Ecto neural progenitor cell (in vitro differentiated cells): ENCODE measurements around the gene TJP3.
"Not testable (repeated sequence)": the region's sequence is repeated elsewhere in the genome, so short reads cannot be mapped to it uniquely, and the experiment has no call there.

ENCODE experiments used
- DNase-seq: peaks from one replicate; pipeline ENCODE4 v3.0.0-alpha.2; 2018; ENCODE audit warnings: low spot score

TJP3 gene

DNA sequence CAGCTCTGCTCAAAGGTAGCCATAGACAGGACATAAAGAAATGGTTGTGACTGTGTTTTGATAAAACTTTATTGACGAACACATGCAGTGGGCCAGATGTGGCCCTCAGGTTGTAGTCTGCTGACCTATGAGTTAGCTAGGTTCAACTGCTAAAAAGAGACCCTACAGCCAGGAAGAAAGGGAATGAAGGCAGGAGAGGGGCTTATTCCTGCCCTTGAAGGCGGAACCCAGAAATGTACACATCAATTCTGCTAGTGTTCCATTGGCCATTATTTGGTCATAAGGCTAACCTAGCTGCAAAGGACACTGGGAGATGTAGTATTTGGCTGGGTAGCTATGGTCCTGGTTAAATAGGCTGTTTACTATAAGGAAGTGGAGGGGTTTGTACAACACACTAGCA lies 35.3 kb downstream of the TJP3 start:
- DNase-seq = no peak

DNA sequence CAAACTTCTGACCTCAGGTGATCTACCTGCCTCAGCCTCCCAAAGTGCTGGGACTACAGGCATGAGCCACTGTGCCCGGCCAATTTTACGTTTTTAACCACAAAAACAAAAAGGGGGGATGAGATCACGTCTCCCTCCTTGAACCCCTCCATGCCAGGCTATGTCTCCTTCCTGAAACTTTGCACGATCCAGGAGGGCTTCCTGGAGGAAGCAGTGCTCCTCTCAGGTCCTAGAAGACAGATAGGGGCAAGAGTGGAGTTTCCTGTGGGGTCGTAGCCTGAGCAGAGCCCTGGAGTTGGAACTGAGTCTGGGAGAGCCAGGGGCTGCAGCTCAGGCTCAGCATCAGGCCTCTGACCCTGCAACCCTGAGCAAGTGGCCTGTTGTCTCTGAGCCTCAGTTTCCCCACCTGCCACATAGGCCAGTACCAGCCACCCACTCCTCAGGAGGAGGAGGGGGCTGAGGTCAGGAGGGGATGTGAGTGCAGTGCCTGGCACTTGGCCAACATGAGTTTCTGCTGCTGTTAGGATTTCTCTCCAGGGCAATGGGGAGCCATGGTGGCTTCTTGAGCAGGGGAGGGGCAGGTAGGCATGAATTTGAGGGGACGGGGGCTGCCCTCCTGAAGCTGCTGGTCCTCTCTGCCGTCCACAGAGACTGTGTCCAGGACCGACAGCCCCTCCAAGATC lies 37.3 kb downstream of the TJP3 start:
- no peak for DNase-seq

DNA sequence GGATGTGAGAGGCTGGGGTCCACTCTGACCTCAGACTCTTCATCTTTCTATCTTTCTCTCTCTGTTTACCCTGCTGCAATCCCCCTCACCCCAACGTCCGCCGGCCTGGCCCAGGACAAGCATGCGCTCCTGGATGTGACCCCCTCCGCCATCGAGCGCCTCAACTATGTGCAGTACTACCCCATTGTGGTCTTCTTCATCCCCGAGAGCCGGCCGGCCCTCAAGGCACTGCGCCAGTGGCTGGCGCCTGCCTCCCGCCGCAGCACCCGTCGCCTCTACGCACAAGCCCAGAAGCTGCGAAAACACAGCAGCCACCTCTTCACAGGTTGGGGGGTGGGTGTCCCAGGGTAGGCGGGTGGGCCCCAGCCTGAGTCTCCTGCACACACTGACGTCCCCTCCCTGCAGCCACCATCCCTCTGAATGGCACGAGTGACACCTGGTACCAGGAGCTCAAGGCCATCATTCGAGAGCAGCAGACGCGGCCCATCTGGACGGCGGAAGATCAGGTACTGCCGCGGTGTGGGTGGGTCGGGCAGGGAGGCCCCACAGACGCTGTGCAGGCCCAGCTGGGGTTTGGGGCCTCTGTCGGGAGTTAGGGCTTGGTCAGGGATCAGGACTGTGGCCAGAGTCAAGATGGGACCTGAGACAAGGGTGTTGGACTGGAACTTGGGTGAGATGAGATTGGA lies 38.3 kb downstream of the TJP3 start:
- DNase-seq = no peak

DNA sequence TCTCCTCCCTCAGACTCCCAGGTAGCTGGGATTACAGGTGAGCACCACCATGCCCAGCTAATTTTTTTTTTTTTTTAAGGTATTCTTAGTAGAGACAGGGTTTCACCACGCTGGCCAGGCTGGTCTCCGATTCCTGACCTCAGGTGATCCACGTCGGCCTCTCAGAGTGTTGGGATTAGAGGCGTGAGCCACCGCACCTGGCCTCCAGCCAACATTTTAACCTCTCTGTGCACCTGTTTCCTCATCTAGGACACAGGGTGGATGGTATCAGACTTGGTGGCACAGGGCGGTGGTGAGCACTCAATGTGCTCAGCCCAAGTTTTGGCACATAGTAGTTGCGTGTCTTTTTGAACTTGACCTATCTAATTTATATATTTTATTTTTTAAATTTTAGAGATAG lies 40.8 kb downstream of the TJP3 start:
- no peak for DNase-seq

DNA sequence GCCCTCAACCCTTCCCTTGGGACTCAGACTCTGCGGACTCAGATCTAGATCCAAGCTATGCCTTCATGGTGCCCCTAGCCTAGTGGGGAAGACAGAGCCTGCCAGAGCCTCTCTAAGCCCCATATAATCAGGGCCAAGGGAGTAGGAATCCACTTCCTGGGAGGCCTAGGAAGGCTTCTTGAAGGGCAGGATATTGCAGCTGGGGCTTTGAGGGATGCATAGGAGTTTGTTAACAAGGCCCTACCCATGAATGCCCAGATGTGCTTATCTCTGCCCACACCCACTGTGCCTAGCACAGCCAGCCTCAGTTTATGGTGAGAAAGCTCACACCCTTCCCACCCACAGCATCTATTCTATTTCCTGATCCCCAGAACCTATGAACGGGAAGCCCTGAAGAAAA lies 42.0 kb downstream of the TJP3 start:
- DNase-seq = no peak

DNA sequence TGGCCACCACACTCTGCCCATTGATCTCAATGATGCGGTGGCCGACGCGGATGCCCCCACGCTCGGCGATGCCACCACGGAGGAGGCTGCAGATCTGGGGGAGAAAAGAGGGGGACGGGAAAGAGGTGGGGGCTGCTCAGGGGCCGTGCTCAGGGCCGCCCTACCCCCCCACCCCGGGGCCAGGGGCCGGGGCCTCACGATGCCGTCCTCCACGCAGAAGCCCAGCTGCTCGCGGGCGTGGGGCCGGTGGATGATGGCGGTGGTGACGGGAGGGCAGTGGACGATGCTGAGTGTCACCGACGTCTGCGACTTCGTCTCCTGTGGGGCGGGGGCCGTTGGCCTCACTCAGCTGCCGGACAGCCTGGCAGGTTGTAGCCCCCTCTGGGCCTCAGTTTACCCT lies 43.1 kb downstream of the TJP3 start:
- no peak for DNase-seq

DNA sequence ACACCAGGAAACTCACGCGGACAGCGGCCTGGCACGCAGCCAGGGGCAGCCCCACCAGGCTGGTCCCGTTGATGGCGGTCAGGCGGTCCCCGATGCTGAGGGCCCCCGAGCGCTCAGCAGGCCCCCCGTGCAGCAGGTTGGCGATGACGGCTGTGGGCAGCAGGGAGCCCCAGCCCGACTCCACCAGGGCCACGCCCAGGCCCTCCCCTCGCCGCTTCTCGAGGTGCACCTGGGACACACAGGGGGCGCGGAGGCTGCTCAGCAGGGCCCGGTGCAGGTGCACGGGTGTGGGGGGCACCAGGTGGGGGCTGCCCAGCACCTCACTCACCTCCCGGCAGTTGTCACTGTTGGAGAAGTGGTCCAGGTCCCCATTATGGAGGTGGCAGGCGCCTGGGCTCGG lies 44.3 kb downstream of the TJP3 start:
- no peak for DNase-seq

DNA sequence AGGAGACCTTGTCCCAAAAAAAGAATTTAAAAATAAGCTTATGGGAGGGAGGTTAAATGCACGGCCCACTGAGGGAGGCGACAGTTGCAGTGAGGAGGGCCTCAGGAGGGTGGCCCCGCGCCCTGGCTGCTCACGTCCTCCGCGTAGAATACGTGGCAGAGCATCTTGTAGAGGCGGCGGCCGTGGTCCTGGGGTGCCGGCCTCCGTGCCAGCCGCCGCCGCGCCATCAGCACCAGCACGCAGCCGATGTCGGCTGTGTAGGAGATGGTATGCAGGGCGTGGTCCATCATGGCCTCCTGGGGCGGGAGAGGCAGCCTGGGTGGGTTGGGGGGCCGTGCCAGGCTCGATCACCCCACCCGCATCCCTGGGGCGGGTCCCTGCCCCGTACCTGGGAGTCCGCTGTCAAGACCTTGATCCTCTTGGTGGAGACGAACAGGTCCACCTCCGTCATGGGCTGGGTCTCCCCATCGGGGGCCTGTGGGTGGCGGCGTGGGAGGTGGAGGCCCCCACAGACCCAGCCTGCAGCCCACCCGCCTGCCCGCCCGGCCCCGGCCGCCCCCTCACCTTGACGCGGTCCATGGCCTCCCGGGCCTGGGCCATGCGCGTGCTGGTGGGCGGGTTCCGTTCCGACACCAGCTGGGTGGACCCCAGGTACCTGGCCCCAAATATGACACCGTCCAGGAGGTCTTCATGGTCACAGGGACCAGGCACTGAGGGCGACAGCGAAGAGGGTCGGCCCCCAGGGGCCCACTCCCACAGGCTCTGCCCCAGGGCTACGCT lies 45.6 kb downstream of the TJP3 start:
- no peak for DNase-seq

DNA sequence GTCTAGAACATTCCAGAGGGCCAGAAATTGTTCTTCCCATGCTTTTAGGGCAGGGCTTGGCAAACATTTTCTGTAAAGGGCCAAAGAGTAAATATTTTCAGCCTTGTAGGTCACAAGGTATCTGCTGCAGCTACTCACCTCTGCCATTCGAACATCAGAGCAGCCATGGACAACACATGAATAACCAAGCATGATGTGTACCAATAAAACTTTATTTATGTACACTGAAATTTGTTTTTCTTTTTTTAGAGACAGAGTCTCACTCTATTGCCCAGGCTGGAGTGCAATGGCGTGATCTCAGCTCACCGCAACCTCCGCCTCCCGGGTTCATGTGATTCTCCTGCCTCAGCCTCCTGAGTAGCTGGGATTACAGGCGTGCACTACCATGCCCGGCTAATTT lies 49.5 kb downstream of the TJP3 start:
- DNase-seq = not testable (repeated sequence)

DNA sequence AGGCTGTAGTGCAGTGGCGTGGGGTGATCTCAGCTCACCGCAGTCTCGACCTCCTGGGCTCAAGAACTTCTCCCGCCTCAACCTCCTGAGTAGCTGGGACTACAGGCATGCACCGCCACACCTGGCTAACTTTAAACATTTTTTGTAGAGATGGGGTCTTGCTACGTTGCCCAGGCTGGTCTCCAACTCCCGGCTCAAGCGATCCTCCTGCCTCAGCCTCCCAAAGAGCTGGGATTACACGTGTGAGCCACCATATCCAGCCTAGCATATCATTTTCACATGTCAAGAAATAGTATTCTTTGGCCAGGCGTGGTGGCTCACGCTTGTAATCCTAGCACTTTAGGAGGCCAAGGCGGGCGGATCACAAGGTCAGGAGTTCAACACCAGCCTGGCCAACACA lies 50.1 kb downstream of the TJP3 start:
- DNase-seq = not testable (repeated sequence)

DNA sequence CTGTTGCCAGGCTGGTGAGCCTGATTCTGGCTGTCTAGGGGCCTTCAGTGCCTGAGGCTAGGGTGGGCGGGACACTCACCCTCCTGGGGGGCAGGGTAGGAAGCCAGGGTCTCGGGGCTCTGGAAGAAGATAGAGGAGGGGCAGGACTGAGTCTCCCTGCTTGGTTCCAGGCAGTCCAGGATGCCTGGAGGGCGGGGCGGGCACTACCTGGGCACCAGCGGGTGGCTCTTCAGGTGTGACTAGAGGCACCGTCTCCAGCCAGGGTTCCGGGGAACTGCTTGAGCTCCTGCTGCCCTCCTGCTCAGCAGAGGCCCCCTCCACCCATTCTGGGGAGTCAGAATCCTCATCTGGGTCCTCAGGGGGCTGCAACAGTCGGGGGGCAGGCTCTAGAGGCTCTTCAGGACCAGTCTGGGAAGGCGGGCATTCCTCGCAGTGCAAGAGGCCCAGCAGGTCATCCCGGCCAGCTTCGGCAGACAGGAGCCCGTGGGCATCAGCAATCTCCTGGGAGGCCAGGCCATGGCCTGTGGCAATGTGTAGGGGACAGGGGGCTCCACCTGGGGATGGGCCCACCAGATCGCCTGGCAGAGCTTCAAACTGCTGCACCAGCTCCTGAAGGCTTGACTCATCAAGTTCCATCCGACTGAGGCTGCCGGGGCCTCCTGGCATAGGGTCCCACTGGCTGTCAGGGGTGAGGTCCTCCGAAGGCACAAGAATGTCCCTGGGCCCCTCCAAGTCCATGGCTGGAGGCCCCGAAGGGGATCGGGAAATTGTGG lies 51.5 kb downstream of the TJP3 start:
- DNase-seq = no peak

DNA sequence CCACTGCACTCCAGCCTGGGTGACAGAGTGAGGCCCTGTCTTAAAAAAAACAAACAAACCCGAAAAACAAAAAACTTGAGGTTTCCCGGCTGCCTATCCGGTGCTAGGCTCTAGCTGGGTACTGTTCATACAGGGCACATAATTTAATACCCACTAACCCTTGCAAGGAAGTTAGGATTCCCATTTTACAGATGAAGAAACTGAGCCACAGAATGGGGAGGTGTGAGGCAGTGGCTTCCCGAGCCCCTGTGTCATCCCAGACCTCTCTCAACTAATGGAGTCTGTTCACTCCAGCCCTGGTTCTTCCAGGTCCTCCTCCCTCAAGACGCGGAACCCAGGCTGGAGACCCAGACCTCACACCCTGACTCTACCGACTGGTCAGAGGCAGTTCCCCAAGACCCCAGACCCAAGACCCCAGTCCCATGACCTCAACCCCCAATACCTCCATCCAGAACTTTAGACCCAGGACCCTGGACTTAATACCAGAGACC lies 52.7 kb downstream of the TJP3 start:
- DNase-seq = no peak

DNA sequence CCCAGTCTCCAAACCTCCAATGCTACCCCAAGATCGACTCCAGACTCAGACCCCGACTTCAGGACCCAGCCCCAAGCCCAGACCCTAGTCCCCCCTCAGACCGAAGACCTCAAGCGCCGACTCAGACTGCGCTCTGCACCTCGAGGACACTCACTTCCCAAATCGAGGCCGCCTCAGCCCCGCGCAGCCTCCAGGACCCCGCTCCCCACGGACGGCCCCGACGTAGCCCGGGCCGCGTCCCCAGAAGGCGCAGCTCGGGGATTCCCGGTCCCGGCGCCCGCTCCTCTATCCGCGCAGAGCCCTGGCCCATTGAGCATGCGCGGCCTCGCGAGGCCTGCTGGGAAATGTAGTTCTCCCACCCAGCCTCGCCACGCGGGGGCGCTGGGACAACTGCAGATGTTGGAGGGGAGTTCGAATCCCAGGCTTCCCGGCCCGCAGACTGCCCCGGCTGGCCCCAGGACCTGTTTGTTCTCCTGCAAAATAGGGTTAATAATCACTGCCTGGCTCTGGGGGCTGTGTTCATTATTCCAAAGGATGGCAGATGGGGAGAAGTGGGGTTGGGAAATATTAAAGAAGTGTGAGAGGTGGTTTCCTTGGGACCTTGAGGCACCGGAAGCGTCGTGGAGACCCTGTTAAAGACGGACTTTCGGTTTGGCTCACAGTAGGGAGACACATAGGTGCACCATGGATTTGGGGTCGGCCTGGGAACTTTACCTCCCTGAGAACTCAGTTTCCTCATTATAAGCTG lies 53.4 kb downstream of the TJP3 start, which contains the start of gene APBA3:
APBA3 (minus strand) TSS at position 311 of the 748 bp plus-strand sequence. CDS start 1,428 bp downstream, outside the sequence.
- peak; percentile 97 for DNase-seq

DNA sequence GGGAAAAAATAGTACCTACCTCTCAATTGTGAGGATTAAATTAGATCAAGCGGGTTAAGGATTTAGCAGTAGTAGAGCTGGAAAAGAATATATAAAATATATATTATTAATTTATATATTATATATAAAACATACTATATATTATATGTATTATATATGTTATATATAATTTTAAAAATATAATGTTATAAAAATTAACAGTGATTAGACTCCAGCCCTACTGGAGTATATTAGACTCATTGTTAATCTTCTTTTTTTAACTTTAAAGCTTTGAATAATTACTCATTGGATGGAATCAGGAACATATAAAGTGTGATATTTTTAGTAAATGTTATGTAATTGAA lies 53.9 kb downstream of the TJP3 start:
- no peak for DNase-seq

DNA sequence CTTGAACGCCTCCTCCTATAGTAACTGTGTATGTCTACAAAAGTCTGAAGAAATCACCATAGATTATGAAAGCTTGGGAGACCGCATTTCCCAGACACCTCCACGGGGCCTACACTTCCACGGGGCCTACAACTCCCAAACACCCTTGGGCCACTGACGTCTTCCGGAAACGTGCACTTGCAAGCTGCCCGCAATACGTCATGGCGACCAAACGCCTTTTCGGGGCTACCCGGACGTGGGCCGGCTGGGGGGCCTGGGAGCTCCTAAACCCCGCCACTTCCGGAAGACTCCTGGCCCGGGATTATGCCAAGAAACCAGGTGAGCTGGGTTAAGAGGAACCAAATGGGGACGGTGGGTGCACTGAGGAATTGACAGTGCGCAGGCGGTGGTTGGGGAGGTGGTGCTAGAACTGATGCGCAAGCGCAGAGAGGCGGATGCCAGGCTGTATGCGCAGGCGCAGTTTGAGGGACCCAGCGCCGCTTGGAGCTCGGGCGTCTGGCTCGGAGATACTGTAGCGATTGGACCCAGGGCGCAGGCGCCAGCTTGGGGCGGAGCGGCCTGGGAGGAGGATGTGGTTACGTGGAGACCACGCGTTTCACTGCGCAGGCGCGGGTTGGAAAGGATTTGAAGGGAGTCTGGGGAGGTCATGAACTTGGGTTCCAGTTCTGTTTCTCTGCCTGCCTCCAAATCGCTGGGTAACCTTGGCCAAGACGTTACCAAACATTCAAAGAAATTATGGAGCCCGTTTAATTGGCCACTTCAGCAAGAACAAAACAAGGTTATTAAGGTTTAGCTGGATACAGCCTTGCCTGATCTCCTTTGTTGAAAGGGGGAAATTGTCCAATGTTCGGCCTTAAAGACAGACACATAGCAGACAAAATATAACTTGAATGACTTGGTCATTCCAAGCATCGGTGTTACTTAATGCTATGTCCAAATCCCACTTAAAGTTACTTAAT lies 54.6 kb downstream of the TJP3 start, which contains the start of gene MRPL54:
MRPL54 (plus strand) TSS at position 182 of the 959 bp plus-strand sequence; CDS start at position 201, 19 bp downstream.
- DNase-seq = peak; percentile 99

DNA sequence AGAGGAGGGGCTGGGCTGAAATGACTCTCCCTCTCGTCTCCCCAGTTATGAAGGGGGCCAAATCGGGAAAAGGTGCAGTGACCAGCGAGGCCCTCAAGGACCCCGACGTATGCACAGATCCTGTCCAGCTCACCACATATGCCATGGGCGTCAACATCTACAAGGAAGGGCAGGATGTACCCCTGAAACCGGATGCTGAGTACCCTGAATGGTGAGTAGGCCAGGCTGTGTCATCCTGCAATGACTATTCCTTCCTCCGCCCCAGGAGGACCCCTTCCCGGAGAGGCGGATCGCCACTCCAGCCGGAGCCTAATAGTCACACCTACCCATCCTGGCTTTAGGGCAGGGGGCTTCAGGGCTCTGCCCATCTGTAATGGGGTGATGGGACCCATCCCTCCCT lies 56.9 kb downstream of the TJP3 start:
- no peak for DNase-seq

DNA sequence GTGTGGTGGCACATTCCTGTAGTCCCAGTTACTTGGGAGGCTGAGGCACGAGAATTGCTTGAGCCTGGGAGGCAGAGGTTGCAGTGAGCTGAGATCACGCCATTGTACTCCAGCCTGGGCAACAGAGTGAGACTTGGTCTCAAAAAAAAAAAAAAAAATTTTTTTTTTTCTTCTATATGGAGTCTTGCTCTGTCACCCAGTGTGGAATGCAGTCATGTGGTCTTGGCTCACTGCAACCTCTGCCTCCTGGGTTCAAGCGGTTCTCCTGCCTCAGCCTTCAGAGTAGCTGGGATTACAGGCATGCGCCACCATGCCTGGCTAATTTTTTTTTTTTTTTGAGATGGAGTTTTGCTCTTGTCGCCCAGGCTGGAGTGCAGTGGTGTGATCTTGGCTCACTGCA lies 57.6 kb downstream of the TJP3 start:
- DNase-seq = not testable (repeated sequence)

DNA sequence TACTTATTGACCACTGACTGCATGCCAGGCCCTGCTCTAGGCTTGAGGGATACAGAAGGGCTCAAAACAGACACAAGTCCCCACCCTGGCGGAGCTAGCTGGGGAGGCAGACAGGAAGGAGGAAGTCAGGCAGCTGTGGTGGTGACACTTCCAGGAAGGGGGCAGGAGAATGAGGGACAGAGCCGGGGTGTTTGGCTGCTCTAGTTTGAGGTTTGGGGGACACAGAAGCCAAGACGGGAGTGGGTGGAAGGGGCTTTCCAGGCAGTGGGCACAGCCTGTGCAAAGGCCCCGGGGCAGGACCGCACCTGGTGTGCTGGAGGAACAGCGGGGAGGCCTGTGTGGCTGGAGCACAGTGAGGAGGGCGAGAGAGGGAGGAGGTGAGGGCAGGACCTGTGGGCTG lies 58.3 kb downstream of the TJP3 start:
- DNase-seq = no peak

DNA sequence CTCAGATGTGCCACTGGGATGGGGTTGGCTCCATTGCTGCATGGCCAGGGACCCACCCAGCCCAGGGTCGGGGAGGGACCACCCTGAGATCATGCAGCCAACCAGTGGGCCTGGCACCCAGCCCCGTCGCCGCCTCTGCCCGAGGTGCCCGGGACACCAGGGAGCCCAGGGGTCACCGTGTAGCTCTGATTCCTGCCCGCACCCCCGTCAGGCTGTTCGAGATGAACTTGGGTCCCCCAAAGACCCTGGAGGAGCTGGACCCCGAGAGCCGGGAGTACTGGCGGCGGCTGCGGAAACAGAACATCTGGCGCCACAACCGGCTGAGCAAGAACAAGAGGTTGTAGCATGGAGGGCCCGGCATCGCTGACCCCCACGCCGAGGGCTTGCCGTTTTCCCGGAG lies 58.9 kb downstream of the TJP3 start:
- DNase-seq = no peak
